IPS DF 6.9 (cell line): Measurements from ENCODE around the gene MEGF11.

Experiments used
- DNase-seq: peaks from one replicate; pipeline ENCODE4 v3.0.0-alpha.2; 2013; ENCODE audit warnings: low read depth, low spot score
- H3K27ac ChIP-seq: one replicate; pipeline ENCODE4 v1.5.1; 2013; ENCODE audit warnings: low read length, control low read depth
- H3K27me3 ChIP-seq: 2 replicates; pipeline ENCODE4 v1.6.1; 2013; ENCODE audit warnings: mild to moderate bottlenecking, low read length; ENCODE audit not compliant: control insufficient read depth, insufficient read depth
- H3K36me3 ChIP-seq: 2 replicates; pipeline ENCODE4 v1.6.1; 2013; ENCODE audit warnings: low read length; ENCODE audit not compliant: control insufficient read depth, insufficient read depth
- H3K4me1 ChIP-seq: 2 replicates; pipeline ENCODE4 v1.6.1; 2013; ENCODE audit warnings: low read length; ENCODE audit not compliant: control insufficient read depth, insufficient read depth
- H3K4me3 ChIP-seq: 2 replicates; pipeline ENCODE4 v1.5.1; 2013; ENCODE audit warnings: mild to moderate bottlenecking, low read length
- H3K9me3 ChIP-seq: 2 replicates; pipeline ENCODE4 v1.6.1; 2013; ENCODE audit warnings: low read length, inconsistent platforms; ENCODE audit not compliant: control insufficient read depth, insufficient read depth
- WGBS: extraction: QIAGEN DNeasy Blood & Tissue Kit; methylation state at CpG from one replicate; pipeline ENCODE4 v1.1.7; 2013; ENCODE audit warnings: mixed read lengths, missing lambda C conversion rate; ENCODE audit not compliant: insufficient read length, insufficient coverage; 5-methylcytosine and 5-hydroxymethylcytosine counted together

The MEGF11 gene

GRCh38 chr15:66066005-66066404, 187.5 kb downstream of the MEGF11 start:
- no peaks in the 10 kb centered on the region for H3K27me3 ChIP-seq
- no peak overlapping the region for H3K27ac ChIP-seq
- DNase-seq, result no peak
- H3K9me3 ChIP-seq, result no peaks in the 10 kb centered on the region
- peaks cover 13% of the 10 kb centered on the region; the same call in 1 of the 2 replicates for H3K4me1 ChIP-seq
- no CpG with 5 or more reads among the region's 4 CpGs for WGBS
- H3K4me3 ChIP-seq, result no peak overlapping the region
- no peaks in the 10 kb centered on the region for H3K36me3 ChIP-seq

- Histone ChIP-seq H3K36me3 (no peaks in the 10 kb centered on the region), H3K4me1 (peaks cover 13% of the 10 kb centered on the region; the same call in 1 of the 2 replicates), H3K27me3 (no peaks in the 10 kb centered on the region), H3K4me3 (no peak overlapping the region), H3K9me3 (no peaks in the 10 kb centered on the region), H3K27ac (no peak overlapping the region)
- DNase-seq, result no peak
- no CpG with 5 or more reads among the region's 6 CpGs for WGBS
Observed at GRCh38 chr15:66065325-66065724, 188.2 kb downstream of the MEGF11 start.

- Histone ChIP-seq H3K36me3 (no peaks in the 10 kb centered on the region), H3K4me1 (peaks cover 10% of the 10 kb centered on the region; the same call in 1 of the 2 replicates), H3K4me3 (no peak overlapping the region), H3K27me3 (no peaks in the 10 kb centered on the region), H3K9me3 (no peaks in the 10 kb centered on the region), H3K27ac (no peak overlapping the region)
- no peak for DNase-seq
Observed at GRCh38 chr15:66063147-66063546, 190.4 kb downstream of the MEGF11 start.

GRCh38 chr15:66057089-66057488, 196.5 kb downstream of the MEGF11 start:
- 0 out of 2 replicates have a peak, but pooled peaks cover 1% of the 10 kb centered on the region for H3K4me1 ChIP-seq
- H3K36me3 ChIP-seq, result no peaks in the 10 kb centered on the region
- no peak overlapping the region for H3K27ac ChIP-seq
- H3K9me3 ChIP-seq, result no peaks in the 10 kb centered on the region
- H3K4me3 ChIP-seq, result no peak overlapping the region
- no peak for DNase-seq
- WGBS, result no CpG with 5 or more reads among the region's 7 CpGs
- H3K27me3 ChIP-seq, result no peaks in the 10 kb centered on the region

GRCh38 chr15:66053991-66054390, 199.6 kb downstream of the MEGF11 start:
- Histone ChIP-seq H3K27me3 (no peaks in the 10 kb centered on the region), H3K36me3 (no peaks in the 10 kb centered on the region), H3K9me3 (no peaks in the 10 kb centered on the region), H3K4me1 (0 out of 2 replicates have a peak, but pooled peaks cover 1% of the 10 kb centered on the region), H3K4me3 (no peak overlapping the region), H3K27ac (no peak overlapping the region)
- DNase-seq, result no peak
- no CpG with 5 or more reads among the region's 3 CpGs for WGBS

- Histone ChIP-seq H3K4me3 (no peak overlapping the region), H3K27ac (no peak overlapping the region), H3K36me3 (no peaks in the 10 kb centered on the region), H3K27me3 (no peaks in the 10 kb centered on the region), H3K4me1 (0 out of 2 replicates have a peak, but pooled peaks cover 1% of the 10 kb centered on the region), H3K9me3 (no peaks in the 10 kb centered on the region)
- no CpG with 5 or more reads among the region's 7 CpGs for WGBS
- no peak for DNase-seq
Observed at GRCh38 chr15:66051833-66052232, 201.7 kb downstream of the MEGF11 start.

GRCh38 chr15:66050264-66050663, 203.3 kb downstream of the MEGF11 start:
- Histone ChIP-seq H3K27ac (no peak overlapping the region), H3K36me3 (no peaks in the 10 kb centered on the region), H3K4me3 (no peak overlapping the region), H3K9me3 (no peaks in the 10 kb centered on the region), H3K4me1 (no peaks in the 10 kb centered on the region), H3K27me3 (no peaks in the 10 kb centered on the region)
- no CpG with 5 or more reads among the region's 5 CpGs for WGBS
- no peak for DNase-seq

- no CpG with 5 or more reads among the region's 6 CpGs for WGBS
Observed at GRCh38 chr15:66049353-66049752, 204.2 kb downstream of the MEGF11 start.

GRCh38 chr15:66047321-66048024, 206.1 kb downstream of the MEGF11 start:
- peaks cover 2% of the 10 kb centered on the region; the same call in 1 of the 2 replicates for H3K4me1 ChIP-seq
- H3K9me3 ChIP-seq, result no peaks in the 10 kb centered on the region
- no peak overlapping the region for H3K4me3 ChIP-seq
- no peaks in the 10 kb centered on the region for H3K27me3 ChIP-seq
- no peak for DNase-seq
- no CpG with 5 or more reads among the region's 9 CpGs for WGBS
- H3K36me3 ChIP-seq, result no peaks in the 10 kb centered on the region
- H3K27ac ChIP-seq, result no peak overlapping the region

More at GRCh38 chr15:66049353-66049752, 204.2 kb downstream of the MEGF11 start:
- Histone ChIP-seq H3K27ac (no peak overlapping the region), H3K9me3 (no peaks in the 10 kb centered on the region), H3K27me3 (no peaks in the 10 kb centered on the region), H3K4me1 (no peaks in the 10 kb centered on the region), H3K36me3 (no peaks in the 10 kb centered on the region), H3K4me3 (no peak overlapping the region)
- DNase-seq, result no peak

- no peak for DNase-seq
- no CpG with 5 or more reads among the region's 1 CpG for WGBS
Observed at GRCh38 chr15:66046751-66047150, 206.8 kb downstream of the MEGF11 start.

GRCh38 chr15:66046326-66046725, 207.2 kb downstream of the MEGF11 start:
- no peak for DNase-seq
- Histone ChIP-seq H3K36me3 (no peaks in the 10 kb centered on the region), H3K27me3 (no peaks in the 10 kb centered on the region), H3K4me3 (no peak overlapping the region), H3K9me3 (no peaks in the 10 kb centered on the region), H3K4me1 (peaks cover 3% of the 10 kb centered on the region; the same call in 1 of the 2 replicates), H3K27ac (no peak overlapping the region)
- WGBS, result no CpG with 5 or more reads among the region's 8 CpGs

More at GRCh38 chr15:66046751-66047150, 206.8 kb downstream of the MEGF11 start:
- H3K27me3 ChIP-seq, result no peaks in the 10 kb centered on the region
- no peak overlapping the region for H3K27ac ChIP-seq
- H3K4me3 ChIP-seq, result no peak overlapping the region
- H3K9me3 ChIP-seq, result no peaks in the 10 kb centered on the region
- peaks cover 2% of the 10 kb centered on the region; the same call in 1 of the 2 replicates for H3K4me1 ChIP-seq
- no peaks in the 10 kb centered on the region for H3K36me3 ChIP-seq
